ENCODE data around the gene ATP1A2. TPM values are rescaled to one million over a fixed set of nuclear protein-coding genes. Genes with fewer than 3 reads are reported as not detected.

Gene ATP1A2
- total and polyA plus RNA-seq, 3 experiments from 2014 or later: not detected

DNA sequence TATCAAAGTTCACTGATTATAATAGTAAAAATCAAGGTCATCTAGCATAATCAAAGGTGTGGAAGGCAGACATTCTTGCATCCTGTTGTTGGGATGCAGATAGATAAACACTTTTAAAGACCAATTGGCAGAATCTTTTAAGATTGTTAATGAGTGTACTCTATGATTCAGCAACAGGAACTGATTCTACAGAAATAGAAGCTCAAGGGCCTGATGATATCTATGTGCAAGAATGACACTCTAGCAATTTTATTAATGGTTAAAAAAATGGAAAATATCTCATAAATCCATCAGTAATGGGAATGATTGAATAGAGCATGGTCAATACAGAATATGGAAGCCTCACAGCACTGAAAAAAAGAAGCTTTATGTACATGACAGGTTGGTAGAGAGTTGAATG, 33.7 kb downstream of the ATP1A2 start:
- peaks cover 0 to 2% of the 10 kb centered on the region in 2 donors for H3K27me3 Mint-ChIP-seq
- Histone ChIP-seq H3K9me3 (ENCODE audit: low read length) (no peaks in the 10 kb centered on the region), H3K36me3 (ENCODE audit: insufficient read depth, low read length) (no peaks in the 10 kb centered on the region), H3K27me3 (ENCODE audit: insufficient read depth, low read length, poor library complexity, severe bottlenecking) (no peaks in the 10 kb centered on the region), H3K4me1 (ENCODE audit: insufficient read depth, low read length) (no peaks in the 10 kb centered on the region), H3K4me3 (ENCODE audit: low read length) (no peak overlapping the region), H3K27ac (ENCODE audit: low read depth, low read length) (no peak overlapping the region)
- H3K4me1 Mint-ChIP-seq: no peaks in the 10 kb centered on the region
- no peaks in the 10 kb centered on the region for H3K9me3 Mint-ChIP-seq
- H3K4me3 Mint-ChIP-seq: no peak overlapping the region
- no peak for DNase-seq
- H3K36me3 Mint-ChIP-seq: no peaks in the 10 kb centered on the region
- H3K27ac Mint-ChIP-seq: no peak overlapping the region
- CTCF ChIA-PET: no interaction called here
- POLR2A ChIA-PET: no interaction called here

- Histone ChIP-seq H3K36me3 (ENCODE audit: insufficient read depth, low read length) (no peaks in the 10 kb centered on the region), H3K27me3 (ENCODE audit: insufficient read depth, low read length, poor library complexity, severe bottlenecking) (no peaks in the 10 kb centered on the region), H3K27ac (ENCODE audit: low read depth, low read length) (no peak overlapping the region), H3K4me3 (ENCODE audit: low read length) (no peak overlapping the region), H3K9me3 (ENCODE audit: low read length) (no peaks in the 10 kb centered on the region), H3K4me1 (ENCODE audit: insufficient read depth, low read length) (no peaks in the 10 kb centered on the region)
- CTCF ChIA-PET: no interaction called here
- H3K27me3 Mint-ChIP-seq: peaks cover 0 to 2% of the 10 kb centered on the region in 2 donors
- H3K4me1 Mint-ChIP-seq: no peaks in the 10 kb centered on the region
- no peaks in the 10 kb centered on the region for H3K9me3 Mint-ChIP-seq
- no peak for DNase-seq
- POLR2A ChIA-PET: no interaction called here
- H3K36me3 Mint-ChIP-seq: no peaks in the 10 kb centered on the region
- no peak overlapping the region for H3K27ac Mint-ChIP-seq
- no peak overlapping the region for H3K4me3 Mint-ChIP-seq
Measured at GRCh38 chr1:160149716-160150115, 34.2 kb downstream of the ATP1A2 start.

DNA sequence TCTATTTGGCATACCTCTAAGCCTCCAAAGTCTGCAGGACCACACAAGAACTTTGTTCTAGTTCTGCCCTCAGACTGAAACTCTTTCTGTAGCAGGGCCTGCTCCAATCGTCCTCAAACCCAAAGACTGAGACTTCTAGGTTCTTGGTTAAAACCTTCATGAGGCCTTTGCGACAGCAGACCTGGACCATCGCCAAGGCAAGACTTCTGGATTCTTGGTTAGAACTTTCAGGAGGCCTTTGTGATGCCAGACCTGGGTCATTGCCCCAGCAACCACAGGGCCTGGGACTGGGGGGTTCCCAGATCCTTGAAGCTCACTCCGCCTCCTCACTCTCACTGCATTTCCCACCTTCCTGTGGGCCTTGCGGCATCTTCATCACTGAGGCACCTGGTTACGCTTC, 35.7 kb downstream of the ATP1A2 start, which contains the start of gene ATP1A4:
Gene ATP1A4, plus strand, starts transcription at position 301 of the 400 bp plus-strand sequence. CDS start 438 bp downstream, outside the sequence.
- no peaks in the 10 kb centered on the region for H3K4me1 ChIP-seq (ENCODE audit: insufficient read depth, low read length)
- CTCF ChIA-PET: no interaction called here

GRCh38 chr1:160154790-160155189, 39.2 kb downstream of the ATP1A2 start:
- no peaks in the 10 kb centered on the region for H3K36me3 Mint-ChIP-seq
- H3K27ac Mint-ChIP-seq: no peak overlapping the region
- Histone ChIP-seq H3K4me3 (ENCODE audit: low read length) (no peak overlapping the region), H3K36me3 (ENCODE audit: insufficient read depth, low read length) (no peaks in the 10 kb centered on the region), H3K4me1 (ENCODE audit: insufficient read depth, low read length) (no peaks in the 10 kb centered on the region), H3K9me3 (ENCODE audit: low read length) (no peaks in the 10 kb centered on the region), H3K27me3 (ENCODE audit: insufficient read depth, low read length, poor library complexity, severe bottlenecking) (no peaks in the 10 kb centered on the region), H3K27ac (ENCODE audit: low read depth, low read length) (no peak overlapping the region)
- POLR2A ChIA-PET: no interaction called here
- CTCF ChIA-PET: no interaction called here
- DNase-seq: no peak
- H3K4me3 Mint-ChIP-seq: no peak overlapping the region
- H3K4me1 Mint-ChIP-seq: no peaks in the 10 kb centered on the region
- no peaks in the 10 kb centered on the region for H3K9me3 Mint-ChIP-seq
- peaks cover 10 to 23% of the 10 kb centered on the region in 2 donors for H3K27me3 Mint-ChIP-seq

More for the DNA sequence above, 35.7 kb downstream of the ATP1A2 start, which contains the start of gene ATP1A4:
- POLR2A ChIA-PET: no interaction called here
- H3K9me3 ChIP-seq (ENCODE audit: low read length): no peaks in the 10 kb centered on the region
- Mint-ChIP-seq H3K27ac (peak within 1 kb of the TSS in 2 of 8 donors; percentile 11 to 42), H3K9me3 (no peaks in the 10 kb centered on the region), H3K27me3 (peaks cover 3 to 9% of the 10 kb centered on the region in 2 donors), H3K4me1 (no peaks in the 10 kb centered on the region), H3K4me3 (no peak within 1 kb of the TSS), H3K36me3 (no peaks in the 10 kb centered on the region)
- no peak for DNase-seq
- no peaks in the 10 kb centered on the region for H3K36me3 ChIP-seq (ENCODE audit: insufficient read depth, low read length)
- no peaks in the 10 kb centered on the region for H3K27me3 ChIP-seq (ENCODE audit: insufficient read depth, low read length, poor library complexity, severe bottlenecking)
- H3K27ac ChIP-seq (ENCODE audit: low read depth, low read length): no peak within 1 kb of the TSS
- no peak within 1 kb of the TSS for H3K4me3 ChIP-seq (ENCODE audit: low read length)

GRCh38 chr1:160156361-160156760, 40.8 kb downstream of the ATP1A2 start:
- H3K4me1 ChIP-seq (ENCODE audit: insufficient read depth, low read length): no peaks in the 10 kb centered on the region
- POLR2A ChIA-PET: no interaction called here
- no peak overlapping the region for H3K4me3 Mint-ChIP-seq
- H3K27ac ChIP-seq (ENCODE audit: low read depth, low read length): no peak overlapping the region
- CTCF ChIA-PET: interaction anchor here (1.1 kb wide), 1 partner anchor 55 kb away, joined by 4 read pairs; no protein-coding TSS in a partner anchor
- H3K9me3 ChIP-seq (ENCODE audit: low read length): no peaks in the 10 kb centered on the region
- H3K9me3 Mint-ChIP-seq: no peaks in the 10 kb centered on the region
- H3K27ac Mint-ChIP-seq: peak overlapping the region in 1 of 8 donors; percentile 15
- no peaks in the 10 kb centered on the region for H3K36me3 ChIP-seq (ENCODE audit: insufficient read depth, low read length)
- H3K4me1 Mint-ChIP-seq: no peaks in the 10 kb centered on the region
- no peaks in the 10 kb centered on the region for H3K27me3 ChIP-seq (ENCODE audit: insufficient read depth, low read length, poor library complexity, severe bottlenecking)
- no peaks in the 10 kb centered on the region for H3K36me3 Mint-ChIP-seq
- peaks cover 10 to 23% of the 10 kb centered on the region in 2 donors for H3K27me3 Mint-ChIP-seq
- H3K4me3 ChIP-seq (ENCODE audit: low read length): no peak overlapping the region
- DNase-seq: no peak

GRCh38 chr1:160157174-160157573, 41.6 kb downstream of the ATP1A2 start:
- H3K4me1 ChIP-seq (ENCODE audit: insufficient read depth, low read length): no peaks in the 10 kb centered on the region
- H3K4me3 ChIP-seq (ENCODE audit: low read length): no peak overlapping the region
- no peaks in the 10 kb centered on the region for H3K9me3 ChIP-seq (ENCODE audit: low read length)
- Mint-ChIP-seq H3K4me3 (no peak overlapping the region), H3K9me3 (no peaks in the 10 kb centered on the region), H3K27ac (no peak overlapping the region), H3K4me1 (no peaks in the 10 kb centered on the region), H3K36me3 (no peaks in the 10 kb centered on the region), H3K27me3 (peaks cover 10 to 23% of the 10 kb centered on the region in 2 donors)
- no peak for DNase-seq
- no peak overlapping the region for H3K27ac ChIP-seq (ENCODE audit: low read depth, low read length)
- no peaks in the 10 kb centered on the region for H3K27me3 ChIP-seq (ENCODE audit: insufficient read depth, low read length, poor library complexity, severe bottlenecking)
- ChIA-PET CTCF (no interaction called here), POLR2A (no interaction called here)
- no peaks in the 10 kb centered on the region for H3K36me3 ChIP-seq (ENCODE audit: insufficient read depth, low read length)

DNA sequence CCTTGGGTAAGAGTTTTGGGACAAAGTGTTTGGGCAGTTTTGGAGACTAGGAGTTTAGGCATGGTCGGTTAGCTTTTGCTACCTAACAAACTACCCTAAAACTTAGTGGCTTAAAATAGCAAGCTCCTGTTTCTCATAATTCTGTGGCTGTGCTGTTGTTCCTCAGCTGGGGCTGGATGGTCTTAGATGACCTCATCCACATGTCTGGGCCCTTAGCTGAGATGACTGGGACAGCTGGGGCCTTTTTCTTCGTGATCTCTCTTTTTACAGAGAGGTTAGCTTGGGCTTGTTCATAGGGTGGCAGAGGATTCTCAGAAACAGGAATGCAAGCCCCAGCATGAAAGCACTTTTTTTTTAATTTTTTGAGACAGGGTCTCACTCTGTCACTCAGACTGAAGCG, 42.5 kb downstream of the ATP1A2 start:
- peak overlapping the region in 1 of 8 donors; percentile 61 for H3K27ac Mint-ChIP-seq
- peaks cover 10 to 23% of the 10 kb centered on the region in 2 donors for H3K27me3 Mint-ChIP-seq
- Histone ChIP-seq H3K4me1 (ENCODE audit: insufficient read depth, low read length) (no peaks in the 10 kb centered on the region), H3K9me3 (ENCODE audit: low read length) (no peaks in the 10 kb centered on the region), H3K27me3 (ENCODE audit: insufficient read depth, low read length, poor library complexity, severe bottlenecking) (no peaks in the 10 kb centered on the region), H3K27ac (ENCODE audit: low read depth, low read length) (no peak overlapping the region), H3K4me3 (ENCODE audit: low read length) (no peak overlapping the region), H3K36me3 (ENCODE audit: insufficient read depth, low read length) (no peaks in the 10 kb centered on the region)
- DNase-seq: no peak
- no peak overlapping the region for H3K4me3 Mint-ChIP-seq
- ChIA-PET CTCF (no interaction called here), POLR2A (no interaction called here)
- no peaks in the 10 kb centered on the region for H3K9me3 Mint-ChIP-seq
- no peaks in the 10 kb centered on the region for H3K36me3 Mint-ChIP-seq
- no peaks in the 10 kb centered on the region for H3K4me1 Mint-ChIP-seq

GRCh38 chr1:160158534-160158933, 43.0 kb downstream of the ATP1A2 start:
- DNase-seq: no peak
- Mint-ChIP-seq H3K27me3 (peaks cover 10 to 28% of the 10 kb centered on the region in 2 donors), H3K27ac (no peak overlapping the region), H3K4me1 (no peaks in the 10 kb centered on the region), H3K4me3 (no peak overlapping the region), H3K9me3 (no peaks in the 10 kb centered on the region), H3K36me3 (no peaks in the 10 kb centered on the region)
- Histone ChIP-seq H3K9me3 (ENCODE audit: low read length) (no peaks in the 10 kb centered on the region), H3K27me3 (ENCODE audit: insufficient read depth, low read length, poor library complexity, severe bottlenecking) (no peaks in the 10 kb centered on the region), H3K36me3 (ENCODE audit: insufficient read depth, low read length) (no peaks in the 10 kb centered on the region), H3K27ac (ENCODE audit: low read depth, low read length) (no peak overlapping the region), H3K4me1 (ENCODE audit: insufficient read depth, low read length) (no peaks in the 10 kb centered on the region), H3K4me3 (ENCODE audit: low read length) (no peak overlapping the region)
- ChIA-PET POLR2A (no interaction called here), CTCF (no interaction called here)

DNA sequence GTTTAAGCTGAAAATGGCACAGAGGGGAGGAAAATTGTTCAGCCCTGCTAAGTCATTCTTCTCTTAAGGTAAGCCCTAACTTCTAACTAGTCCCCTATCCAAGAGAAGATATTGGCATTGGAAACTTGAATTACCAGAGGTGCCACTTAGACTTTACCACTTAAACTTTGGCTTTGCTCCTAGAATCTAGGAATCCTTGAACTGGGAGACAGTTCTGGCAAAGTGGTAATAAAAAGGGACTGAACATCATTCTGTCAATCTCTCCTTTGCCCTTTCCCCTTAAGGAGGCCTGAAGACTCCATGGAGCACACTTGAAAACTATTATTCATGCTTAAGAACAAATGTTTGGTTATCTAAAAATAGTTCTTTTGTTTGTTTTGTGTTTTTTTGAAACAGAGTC, 44.3 kb downstream of the ATP1A2 start:
- CTCF ChIA-PET: interaction anchor here (0.8 kb wide), 1 partner anchor 34 kb away, joined by 3 read pairs; no protein-coding TSS in a partner anchor
- H3K9me3 ChIP-seq (ENCODE audit: low read length): no peaks in the 10 kb centered on the region

More for the DNA sequence above, 44.3 kb downstream of the ATP1A2 start:
- H3K4me3 ChIP-seq (ENCODE audit: low read length): no peak overlapping the region
- no peaks in the 10 kb centered on the region for H3K4me1 ChIP-seq (ENCODE audit: insufficient read depth, low read length)
- no peak overlapping the region for H3K4me3 Mint-ChIP-seq
- H3K27me3 Mint-ChIP-seq: peaks cover 14 to 41% of the 10 kb centered on the region in 2 donors
- H3K27ac Mint-ChIP-seq: no peak overlapping the region
- no peak overlapping the region for H3K27ac ChIP-seq (ENCODE audit: low read depth, low read length)
- no peaks in the 10 kb centered on the region for H3K36me3 Mint-ChIP-seq
- H3K27me3 ChIP-seq (ENCODE audit: insufficient read depth, low read length, poor library complexity, severe bottlenecking): no peaks in the 10 kb centered on the region
- no peak for DNase-seq
- H3K36me3 ChIP-seq (ENCODE audit: insufficient read depth, low read length): no peaks in the 10 kb centered on the region
- no peaks in the 10 kb centered on the region for H3K4me1 Mint-ChIP-seq
- H3K9me3 Mint-ChIP-seq: no peaks in the 10 kb centered on the region
- POLR2A ChIA-PET: no interaction called here
